ENCODE data around the gene HIRA. TPM values are rescaled to one million over a fixed set of nuclear protein-coding genes. Genes with fewer than 3 reads are reported as not detected.

Gene HIRA
- total and polyA plus RNA-seq, 9 of the 15 experiments (the other 6 are each of a cell fraction or from before 2014, with no cell fraction given): 0.96 to 132 (median 58.4) TPM

- no peak for TF ChIP-seq NCOA2 (IDR thresholded peaks at IDR 0.05; ENCODE audit: partially characterized antibody in 2 of 2)
- TF ChIP-seq CAMTA2 (CRISPR knock-in tag; conservative IDR thresholded peaks at IDR 0.05): peak; percentile 94; the same call in 1 of the 2 replicates
- TF ChIP-seq HMGXB4 (CRISPR knock-in tag; IDR thresholded peaks at IDR 0.05): 0 out of 2 replicates have a peak, but pooled peaks have one; percentile 81
- no peak for TF ChIP-seq CREB3 (tag; conservative IDR thresholded peaks at IDR 0.05; ENCODE audit: low read depth)
- peak; percentile 95 for TF ChIP-seq PHB (CRISPR knock-in tag; IDR thresholded peaks at IDR 0.05)
- TF ChIP-seq MBD2 (IDR thresholded peaks at IDR 0.05; ENCODE audit: borderline replicate concordance, low read depth): no peak
- no peak for TF ChIP-seq NFYB (IDR thresholded peaks at IDR 0.05; ENCODE audit: extremely low read depth, insufficient read length)
- TF ChIP-seq TRIM25 (IDR thresholded peaks at IDR 0.05; ENCODE audit: borderline replicate concordance): no peak
- peak; percentile 30; the same call in 1 of the 2 replicates for TF ChIP-seq KDM2B (CRISPR knock-in tag; IDR thresholded peaks at IDR 0.05)
- TF ChIP-seq YBX1 (IDR thresholded peaks at IDR 0.05): no peak
- peak; percentile 24; the same call in 1 of the 2 replicates for TF ChIP-seq ZC3H11A (IDR thresholded peaks at IDR 0.05; ENCODE audit: low read depth, low read length)
- peak in 1 of 2 experiments; percentile 34; a peak in 2 of 4 replicates for TF ChIP-seq SRF (CRISPR knock-in tag; IDR thresholded peaks at IDR 0.05)
- peak; percentile 84 for TF ChIP-seq SIRT6 (IDR thresholded peaks at IDR 0.05; ENCODE audit: low read depth, low read length)
- TF ChIP-seq, protein P1, sequence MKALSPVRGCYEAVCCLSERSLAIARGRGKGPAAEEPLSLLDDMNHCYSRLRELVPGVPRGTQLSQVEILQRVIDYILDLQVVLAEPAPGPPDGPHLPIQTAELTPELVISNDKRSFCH (CRISPR knock-in tag; IDR thresholded peaks at IDR 0.05): no peak
- TF ChIP-seq, protein P1 (tag; IDR thresholded peaks at IDR 0.05): no peak
- TF ChIP-seq SMARCE1 (IDR thresholded peaks at IDR 0.05): no peak
- peak; percentile 95 for TF ChIP-seq KDM5B (IDR thresholded peaks at IDR 0.05; ENCODE audit: insufficient replicate concordance, low read depth, low read length)
- peak; percentile 85 for TF ChIP-seq RBFOX2 (IDR thresholded peaks at IDR 0.05; ENCODE audit: low read depth, low read length)
- no peak for TF ChIP-seq IRF2 (CRISPR knock-in tag; IDR thresholded peaks at IDR 0.05)
- TF ChIP-seq ZNF764 (CRISPR knock-in tag; IDR thresholded peaks at IDR 0.05; ENCODE audit: low read depth): peak; percentile 59
- TF ChIP-seq EP300 (IDR thresholded peaks at IDR 0.05; ENCODE audit: low read length): peak; percentile 71
- TF ChIP-seq LARP7 (IDR thresholded peaks at IDR 0.05): no peak
- TF ChIP-seq HNRNPL (IDR thresholded peaks at IDR 0.05; ENCODE audit: low read depth, low read length): peak; percentile 57; the same call in 1 of the 2 replicates
- TF ChIP-seq GTF2F1 (IDR thresholded peaks at IDR 0.05; ENCODE audit: low read depth, low read length): 0 out of 2 replicates have a peak, but pooled peaks have one; percentile 74
Observed at GRCh38 chr22:19478901-19479354, 47.4 kb upstream of the HIRA start, which contains the start of gene UFD1 (continued).
